NT2/D1 (cell line): ENCODE data around the gene SRCAP.
"Not testable (repeated sequence)": the region's sequence is repeated elsewhere in the genome, so short reads cannot be mapped to it uniquely, and the experiment has no call there.

Experiments used
- DNase-seq: peaks from one replicate; pipeline ENCODE4 v3.0.0-alpha.2; 2011; ENCODE audit warnings: low read depth, low spot score
- H3K27me3 ChIP-seq: 2 replicates; pipeline ENCODE4 v1.6.0; 2011; ENCODE audit warnings: mild to moderate bottlenecking; ENCODE audit not compliant: insufficient read length, insufficient read depth
- H3K36me3 ChIP-seq: 2 replicates; pipeline ENCODE4 v1.6.1; 2011; ENCODE audit warnings: mild to moderate bottlenecking, low read length, mixed read lengths; ENCODE audit not compliant: insufficient read depth, insufficient read length
- H3K4me1 ChIP-seq: 2 replicates; pipeline ENCODE4 v1.5.1; 2011; ENCODE audit not compliant: insufficient read depth, insufficient read length
- H3K4me3 ChIP-seq: 2 replicates; pipeline ENCODE4 v1.5.1; 2011; ENCODE audit warnings: low read depth; ENCODE audit not compliant: insufficient read length
- H3K9ac ChIP-seq: 2 replicates; pipeline ENCODE4 v1.6.0; 2011; ENCODE audit warnings: low read depth; ENCODE audit not compliant: insufficient read length
- H3K9me3 ChIP-seq: 2 replicates; pipeline ENCODE4 v1.5.1; 2011; ENCODE audit warnings: mild to moderate bottlenecking, low read length; ENCODE audit not compliant: insufficient read depth
- SUZ12 ChIP-seq: IDR thresholded peaks from 2 replicates; pipeline ENCODE4 v1.6.1; 2011; ENCODE audit not compliant: insufficient read length, insufficient read depth; ENCODE audit errors: extremely low read depth
- YY1 ChIP-seq: IDR thresholded peaks from 2 replicates; pipeline ENCODE4 v1.6.1; 2011; ENCODE audit not compliant: insufficient read length, insufficient read depth
- ZNF274 ChIP-seq: IDR thresholded peaks from 2 replicates; pipeline ENCODE4 v1.6.1; 2011; ENCODE audit warnings: mild to moderate bottlenecking, low read depth, low read length

Gene SRCAP

GRCh38 chr16:30692396-30693064, 6.4 kb upstream of the SRCAP start:
- Histone ChIP-seq H3K27me3 (peaks cover 95% of the 10 kb centered on the region), H3K36me3 (no peaks in the 10 kb centered on the region), H3K4me3 (no peak overlapping the region), H3K9me3 (no peaks in the 10 kb centered on the region), H3K9ac (no peak overlapping the region), H3K4me1 (peaks cover 4% of the 10 kb centered on the region)
- TF ChIP-seq ZNF274 (no peak), YY1 (no peak), SUZ12 (no peak)
- no peak for DNase-seq

DNA sequence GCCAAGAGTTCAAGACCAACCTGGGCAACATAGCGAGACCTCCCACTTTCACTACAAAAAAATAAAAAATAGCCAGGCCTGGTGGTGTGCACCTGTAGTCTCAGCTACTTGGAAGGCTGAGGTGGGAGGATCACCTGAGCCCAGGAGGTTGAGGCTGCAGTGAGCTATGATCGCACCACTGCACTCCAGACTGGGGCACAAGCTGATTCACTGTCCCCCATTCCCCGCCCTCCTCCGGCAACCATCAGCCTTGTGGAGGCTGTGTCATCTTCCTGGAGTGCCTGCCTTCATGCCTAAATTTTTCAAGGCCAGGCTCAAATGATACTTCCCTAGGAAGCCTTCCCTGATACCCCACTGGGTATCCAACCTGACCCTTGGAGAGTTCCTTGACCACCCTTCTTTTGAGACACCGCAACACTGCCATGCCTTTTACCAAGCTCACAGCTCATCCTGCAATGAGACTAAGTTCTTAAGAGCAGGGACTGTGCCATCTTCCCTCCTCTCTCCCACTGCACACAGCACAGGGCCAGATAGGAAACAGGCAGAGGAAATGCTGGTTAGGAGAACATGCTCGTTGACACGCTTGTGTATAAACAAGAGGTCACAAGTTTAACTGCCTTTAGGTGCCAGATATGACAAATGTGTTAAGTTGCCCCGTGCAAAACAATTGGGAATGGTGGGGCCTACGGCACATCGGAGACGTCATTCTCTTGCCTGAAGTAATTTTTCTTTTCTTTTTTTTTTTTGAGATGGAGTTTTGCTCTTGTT, 3.9 kb upstream of the SRCAP start:
- H3K27me3 ChIP-seq: peaks cover 74% of the 10 kb centered on the region

GRCh38 chr16:30696646-30697045, 2.3 kb upstream of the SRCAP start:
- not testable (repeated sequence) for DNase-seq, H3K9me3 ChIP-seq, H3K9ac ChIP-seq, H3K4me3 ChIP-seq, H3K4me1 ChIP-seq
- peaks cover 58% of the 10 kb centered on the region for H3K27me3 ChIP-seq
- H3K36me3 ChIP-seq: peaks cover 22% of the 10 kb centered on the region

More for the DNA sequence above, 3.9 kb upstream of the SRCAP start:
- no peak overlapping the region for H3K4me3 ChIP-seq
- no peak overlapping the region for H3K9ac ChIP-seq
- DNase-seq: no peak
- H3K9me3 ChIP-seq: no peaks in the 10 kb centered on the region
- no peak for TF ChIP-seq YY1
- no peak for TF ChIP-seq ZNF274
- no peak for TF ChIP-seq SUZ12
- peaks cover 7% of the 10 kb centered on the region for H3K36me3 ChIP-seq
- H3K4me1 ChIP-seq: peaks cover 4% of the 10 kb centered on the region

DNA sequence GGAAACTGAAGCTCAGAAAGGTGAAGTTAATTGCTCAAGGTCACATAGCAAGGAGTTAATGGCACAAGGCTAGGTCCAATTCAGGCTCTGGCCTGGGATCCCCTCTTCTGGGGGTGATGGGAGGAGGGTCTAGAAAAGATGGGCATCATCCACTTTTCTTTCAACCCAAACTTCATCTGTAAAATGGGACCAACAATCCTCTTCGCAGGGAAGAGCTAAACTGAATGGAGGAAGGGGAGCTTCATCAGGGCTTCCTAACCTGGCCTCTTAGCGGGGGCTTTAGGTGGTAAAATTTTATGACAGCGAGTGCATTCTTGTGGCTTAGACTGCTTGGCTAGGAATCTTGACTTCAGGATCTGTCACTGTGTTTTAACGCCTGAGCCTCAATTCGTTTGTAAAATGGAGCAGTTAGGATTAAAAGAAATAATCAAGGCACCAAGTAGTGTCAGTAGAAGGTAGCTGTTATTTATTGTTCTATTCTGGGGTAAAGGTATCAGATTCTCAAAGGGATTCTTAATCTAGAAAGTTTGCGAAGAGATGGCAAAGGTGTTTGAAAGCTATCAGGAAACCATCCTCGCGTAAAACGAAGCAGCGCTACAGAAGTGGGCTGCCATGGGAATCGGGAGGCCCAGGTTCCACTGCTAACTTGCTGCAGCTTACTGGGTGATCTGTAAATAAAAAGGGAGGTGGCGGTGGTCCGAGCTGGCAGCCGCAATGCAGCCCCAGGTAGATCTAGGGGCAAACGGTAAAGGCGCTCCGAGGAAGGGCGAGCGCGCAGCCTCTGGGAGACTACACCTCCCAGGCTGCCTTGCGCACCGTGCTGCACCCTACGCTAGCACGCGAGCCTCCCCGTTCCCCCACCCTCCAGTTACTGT, 1.5 kb upstream of the SRCAP start:
- H3K4me3 ChIP-seq: peak overlapping the region; percentile 95
- DNase-seq: no peak
- H3K36me3 ChIP-seq: peaks cover 29% of the 10 kb centered on the region
- H3K4me1 ChIP-seq: peaks cover 4% of the 10 kb centered on the region
- H3K9me3 ChIP-seq: no peaks in the 10 kb centered on the region
- peaks cover 50% of the 10 kb centered on the region for H3K27me3 ChIP-seq
- H3K9ac ChIP-seq: peak overlapping the region; percentile 99
- TF ChIP-seq SUZ12 (no peak), YY1 (no peak), ZNF274 (no peak)

DNA sequence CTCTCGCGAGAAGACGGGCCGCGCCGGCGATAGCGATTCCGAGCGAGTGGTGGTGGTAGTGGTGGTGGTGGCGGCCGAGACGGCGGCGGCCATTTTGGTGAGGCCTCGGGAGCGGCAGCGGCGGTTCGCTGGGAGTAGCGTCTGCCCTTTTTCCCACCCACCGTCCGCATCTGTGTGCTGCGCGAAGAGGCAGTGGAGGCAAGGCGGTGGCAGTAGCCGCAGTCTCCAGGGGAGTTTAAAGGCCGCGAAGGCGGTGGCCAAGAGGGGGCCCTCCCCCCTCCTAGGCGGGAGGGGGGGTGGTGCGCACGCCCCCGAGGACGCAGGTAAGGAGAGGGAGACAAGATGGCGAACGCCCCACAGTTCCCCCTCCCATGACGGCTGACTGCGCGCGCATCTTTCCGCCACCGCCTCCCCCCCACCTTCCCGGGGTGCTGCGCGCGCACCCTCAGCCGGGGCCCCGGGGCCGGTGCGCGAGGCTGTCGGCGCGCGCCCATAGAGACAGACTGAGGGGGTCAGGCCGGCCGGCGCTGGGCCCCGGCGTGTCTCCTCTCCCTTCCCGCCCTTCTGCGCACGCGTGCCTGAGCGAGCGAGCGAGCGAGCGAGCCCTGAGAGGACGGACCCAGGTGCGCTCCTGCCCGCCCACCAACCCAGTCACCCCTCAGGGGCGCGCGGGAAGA, 694 bp upstream of the SRCAP start:
- H3K9me3 ChIP-seq: no peaks in the 10 kb centered on the region
- TF ChIP-seq YY1: peak; percentile 86
- TF ChIP-seq SUZ12: no peak
- peaks cover 4% of the 10 kb centered on the region for H3K4me1 ChIP-seq
- peaks cover 36% of the 10 kb centered on the region for H3K36me3 ChIP-seq
- H3K27me3 ChIP-seq: peaks cover 42% of the 10 kb centered on the region
- H3K4me3 ChIP-seq: peak overlapping the region; percentile 95
- peak; percentile 93 for DNase-seq
- peak overlapping the region; percentile 99 for H3K9ac ChIP-seq

GRCh38 chr16:30699615-30700099, 686 bp downstream of the SRCAP start:
- peak overlapping the region; percentile 99 for H3K9ac ChIP-seq
- H3K4me1 ChIP-seq: peaks cover 4% of the 10 kb centered on the region
- peak overlapping the region; percentile 95 for H3K4me3 ChIP-seq
- H3K9me3 ChIP-seq: no peaks in the 10 kb centered on the region
- peaks cover 47% of the 10 kb centered on the region for H3K36me3 ChIP-seq
- DNase-seq: no peak
- no peak for TF ChIP-seq YY1
- TF ChIP-seq SUZ12: no peak
- no peak for TF ChIP-seq ZNF274
- H3K27me3 ChIP-seq: peaks cover 30% of the 10 kb centered on the region
